Tibial nerve (tissue), 4 donors: ENCODE measurements around the gene BHLHE41. TPM values are rescaled to one million over a fixed set of nuclear protein-coding genes. Genes with fewer than 3 reads are reported as not detected.

Experiments used
- DNase-seq, 2 donors: peaks; one replicate each; pipeline ENCODE4 v3.0.0-alpha.2; 2019; ENCODE audit warnings: low spot score in 2 of 2
- H3K27ac ChIP-seq, 4 donors: fragments of 200-600 bp; sonication (generic) in 3 of 4; one replicate each; pipeline ENCODE4 v1.5.1; 2017 to 2019; ENCODE audit warnings: mild to moderate bottlenecking in 1 of 4
- H3K27me3 ChIP-seq, 2 donors: fragments of 200-600 bp; sonication (generic) in 1 of 2; one replicate each; pipeline versions ENCODE4 v1.5.1 to v1.6.0; 2017 to 2019
- H3K36me3 ChIP-seq, 3 donors: fragments of 200-600 bp; sonication (generic); one replicate each; pipeline ENCODE4 v1.5.1; 2018 to 2019
- H3K4me1 ChIP-seq, 4 donors: fragments of 200-600 bp; sonication (generic) in 3 of 4; one replicate each; pipeline ENCODE4 v1.5.1; 2017 to 2019
- H3K4me3 ChIP-seq, 4 donors: fragments of 200-600 bp; sonication (generic) in 3 of 4; one replicate each; pipeline ENCODE4 v1.5.1; 2017 to 2019; ENCODE audit warnings: mild to moderate bottlenecking in 1 of 4, moderate library complexity in 1 of 4
- H3K9me3 ChIP-seq, 4 donors: fragments of 200-600 bp; sonication (generic) in 3 of 4; one replicate each; pipeline ENCODE4 v1.5.1; 2017 to 2019
- EP300 ChIP-seq, 2 donors: sonication (generic); formaldehyde crosslinking; IDR thresholded peaks; one replicate each; pipeline ENCODE4 v1.6.1; 2017; ENCODE audit warnings: antibody characterized with exemption in 2 of 2, mild to moderate bottlenecking in 1 of 2
- POLR2A ChIP-seq, 2 donors: fragments of 450-650 bp; IDR thresholded peaks; one replicate each; pipeline ENCODE4 v1.6.1; 2017; ENCODE audit warnings: antibody characterized with exemption in 2 of 2, mild to moderate bottlenecking in 2 of 2, moderate library complexity in 2 of 2
- WGBS, 2 donors: methylation state at CpG; one replicate each; pipeline ENCODE4 v1.1.5; 2018; 5-methylcytosine and 5-hydroxymethylcytosine counted together
- total RNA-seq, 4 donors: library from RNA; depleted of rRNA; stranded (reverse); fragments of >200 nt; gene quantifications; one replicate each; pipeline ENCODE4 v1.1.0, GENCODE V29; 2016
- TF ChIP-seq, protein P1 (sequence below), 5 experiments: fragments of 200-600 bp in 3 of 5; fragments of 450-650 bp in 2 of 5; sonication (generic) in 3 of 5; IDR thresholded peaks; one replicate each; pipeline ENCODE4 v1.5.1; 2016 to 2019; ENCODE audit warnings: antibody characterized with exemption in 5 of 5, mild to moderate bottlenecking in 3 of 5, moderate library complexity in 2 of 5

Gene BHLHE41
- total RNA-seq, 4 donors from 2014 or later: 6.5 to 12.7 (median 9.9) TPM

GRCh38 chr12:26122681-26123481 lies 2.0 kb downstream of the BHLHE41 start:
- WGBS, 2 donors: 0 to 2% methylated on average over 26 to 54 of the region's 69 CpGs
- peaks cover 0 to 56% (median 8%) of the 10 kb centered on the region in 4 donors for H3K4me1 ChIP-seq
- DNase-seq: peak; percentile 77 to 88
- TF ChIP-seq, protein P1, sequence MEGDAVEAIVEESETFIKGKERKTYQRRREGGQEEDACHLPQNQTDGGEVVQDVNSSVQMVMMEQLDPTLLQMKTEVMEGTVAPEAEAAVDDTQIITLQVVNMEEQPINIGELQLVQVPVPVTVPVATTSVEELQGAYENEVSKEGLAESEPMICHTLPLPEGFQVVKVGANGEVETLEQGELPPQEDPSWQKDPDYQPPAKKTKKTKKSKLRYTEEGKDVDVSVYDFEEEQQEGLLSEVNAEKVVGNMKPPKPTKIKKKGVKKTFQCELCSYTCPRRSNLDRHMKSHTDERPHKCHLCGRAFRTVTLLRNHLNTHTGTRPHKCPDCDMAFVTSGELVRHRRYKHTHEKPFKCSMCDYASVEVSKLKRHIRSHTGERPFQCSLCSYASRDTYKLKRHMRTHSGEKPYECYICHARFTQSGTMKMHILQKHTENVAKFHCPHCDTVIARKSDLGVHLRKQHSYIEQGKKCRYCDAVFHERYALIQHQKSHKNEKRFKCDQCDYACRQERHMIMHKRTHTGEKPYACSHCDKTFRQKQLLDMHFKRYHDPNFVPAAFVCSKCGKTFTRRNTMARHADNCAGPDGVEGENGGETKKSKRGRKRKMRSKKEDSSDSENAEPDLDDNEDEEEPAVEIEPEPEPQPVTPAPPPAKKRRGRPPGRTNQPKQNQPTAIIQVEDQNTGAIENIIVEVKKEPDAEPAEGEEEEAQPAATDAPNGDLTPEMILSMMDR (IDR thresholded peaks at IDR 0.05): no peak
- TF ChIP-seq EP300 (IDR thresholded peaks at IDR 0.05) (peak in 1 of 2 donors; percentile 79), POLR2A (IDR thresholded peaks at IDR 0.05) (no peak)
- H3K27ac ChIP-seq: peak overlapping the region; percentile 90 to 98 (median 96)
- H3K36me3 ChIP-seq: no peaks in the 10 kb centered on the region
- no peaks in the 10 kb centered on the region for H3K27me3 ChIP-seq
- peak overlapping the region; percentile 63 to 75 (median 68) for H3K4me3 ChIP-seq
- H3K9me3 ChIP-seq: no peaks in the 10 kb centered on the region

DNA sequence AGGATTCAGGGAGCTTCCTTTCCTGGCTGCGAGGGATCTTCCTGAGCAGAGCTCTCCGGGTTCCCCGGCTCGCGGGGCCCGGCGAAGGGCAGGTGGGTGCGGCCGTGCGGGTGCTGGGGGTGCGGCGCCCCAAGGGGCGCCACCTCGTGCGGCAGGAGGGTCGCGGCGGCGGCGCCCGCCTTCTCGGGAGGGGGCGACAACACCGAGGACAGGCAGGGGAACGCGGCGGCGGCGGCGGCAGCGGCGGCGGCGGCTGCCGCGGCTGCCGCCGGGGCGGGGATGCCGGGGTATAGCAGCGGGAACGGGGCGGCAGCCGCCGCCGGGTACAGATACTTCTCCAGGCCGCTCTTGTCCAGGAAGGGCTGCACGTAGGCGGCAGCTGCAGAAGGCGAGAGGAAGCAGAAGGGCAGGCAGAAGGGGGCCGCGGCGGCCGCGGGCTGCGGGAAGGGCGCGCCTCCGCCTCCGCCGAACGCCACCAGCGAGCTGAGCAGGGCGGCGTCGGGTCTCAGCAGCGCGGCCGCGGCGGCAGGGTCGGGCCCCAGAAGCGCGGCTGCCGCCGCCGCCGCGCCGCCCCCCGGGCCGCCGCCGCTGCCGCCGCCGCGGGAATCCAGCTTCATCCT lies 2.7 kb downstream of the BHLHE41 start:
- Histone ChIP-seq H3K4me1 (peaks cover 0 to 60% (median 8%) of the 10 kb centered on the region in 4 donors), H3K36me3 (no peaks in the 10 kb centered on the region), H3K4me3 (peak overlapping the region; percentile 63 to 75 (median 68)), H3K27ac (peak overlapping the region; percentile 90 to 98 (median 96)), H3K9me3 (no peaks in the 10 kb centered on the region), H3K27me3 (no peaks in the 10 kb centered on the region)
- 0 to 1% methylated on average over 42 to 47 of the region's 88 CpGs for WGBS, 2 donors
- DNase-seq: no peak
- TF ChIP-seq EP300 (IDR thresholded peaks at IDR 0.05) (no peak), POLR2A (IDR thresholded peaks at IDR 0.05) (no peak)
- TF ChIP-seq, protein P1 (IDR thresholded peaks at IDR 0.05): no peak

DNA sequence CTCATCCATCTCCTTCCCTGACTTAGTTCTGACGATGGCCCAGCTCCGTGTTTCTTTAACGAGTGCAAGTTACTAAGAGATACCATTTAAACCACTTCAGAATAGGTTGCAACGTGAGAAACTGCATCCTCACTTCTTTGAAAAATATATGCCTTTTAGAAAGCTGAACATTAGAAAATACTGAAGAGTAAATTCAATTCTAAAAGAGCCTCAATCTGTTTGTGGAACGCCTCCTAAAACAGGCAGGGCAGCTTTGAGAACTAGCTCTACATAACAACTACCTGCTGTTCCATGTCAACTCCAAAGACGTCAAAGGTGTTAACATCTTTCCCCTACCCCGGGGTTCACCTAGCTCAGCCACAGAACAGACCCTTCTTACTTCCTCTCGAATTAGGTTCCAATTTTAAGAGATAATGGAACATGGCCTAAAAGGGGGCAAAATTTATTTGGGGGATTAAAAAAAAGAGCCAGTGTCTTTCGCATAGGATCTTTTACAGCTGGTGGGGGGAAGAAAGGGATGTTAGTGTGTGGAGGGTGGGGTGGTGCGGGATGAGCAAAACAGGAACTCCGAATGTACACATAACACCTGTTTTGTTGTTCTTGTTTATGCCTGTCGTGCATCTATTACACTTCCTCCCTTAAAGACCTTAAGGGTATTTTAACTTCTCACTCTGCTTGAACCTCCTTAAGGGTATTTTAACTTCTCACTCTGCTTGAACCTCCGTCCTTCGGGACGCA lies 3.3 kb downstream of the BHLHE41 start:
- Histone ChIP-seq H3K4me1 (peaks cover 0 to 61% (median 7%) of the 10 kb centered on the region in 4 donors), H3K27ac (peak overlapping the region; percentile 90 to 98 (median 96)), H3K9me3 (no peaks in the 10 kb centered on the region), H3K4me3 (peak overlapping the region; percentile 31 to 69 (median 65)), H3K36me3 (no peaks in the 10 kb centered on the region), H3K27me3 (no peaks in the 10 kb centered on the region)
- no peak for TF ChIP-seq POLR2A (IDR thresholded peaks at IDR 0.05)
- TF ChIP-seq, protein P1 (IDR thresholded peaks at IDR 0.05): no peak
- no peak for TF ChIP-seq EP300 (IDR thresholded peaks at IDR 0.05)
- WGBS, 2 donors: 49 to 52% methylated on average over 15 of the region's 15 CpGs
- DNase-seq: no peak

- TF ChIP-seq, protein P1 (IDR thresholded peaks at IDR 0.05): no peak
- no peaks in the 10 kb centered on the region for H3K27me3 ChIP-seq
- no peak overlapping the region for H3K4me3 ChIP-seq
- H3K36me3 ChIP-seq: no peaks in the 10 kb centered on the region
- H3K9me3 ChIP-seq: no peaks in the 10 kb centered on the region
- 71% methylated on average over 4 of the region's 4 CpGs for WGBS, 2 donors
- H3K27ac ChIP-seq: peak overlapping the region; percentile 90 to 98 (median 96)
- no peak for DNase-seq
- H3K4me1 ChIP-seq: peaks cover 0 to 67% (median 7%) of the 10 kb centered on the region in 4 donors
Observed at GRCh38 chr12:26120561-26121274, 4.1 kb downstream of the BHLHE41 start.
